Glutamatergic neuron (in vitro differentiated cells): Measurements from ENCODE around the gene USP17L30. TPM values are rescaled to one million over a fixed set of nuclear protein-coding genes. Genes with fewer than 3 reads are reported as not detected.
"Not testable (repeated sequence)": the region's sequence is repeated elsewhere in the genome, so short reads cannot be mapped to it uniquely, and the experiment has no call there.

Experiments
- DNase-seq: peaks from one replicate; pipeline ENCODE4 v3.0.0; 2022
- H3K27ac Mint-ChIP-seq: one replicate; pipeline ENCODE4 v1.8.0; 2020; ENCODE audit warnings: mild to moderate bottlenecking, mixed read lengths, inconsistent platforms; ENCODE audit not compliant: unreplicated experiment
- H3K27me3 Mint-ChIP-seq: one replicate; pipeline ENCODE4 v1.8.0; 2020; ENCODE audit warnings: mild to moderate bottlenecking, moderate library complexity, mixed read lengths, inconsistent platforms; ENCODE audit not compliant: unreplicated experiment
- H3K36me3 Mint-ChIP-seq: one replicate; pipeline ENCODE4 v1.8.0; 2020; ENCODE audit warnings: mild to moderate bottlenecking, mixed read lengths, inconsistent platforms; ENCODE audit not compliant: unreplicated experiment
- H3K4me1 Mint-ChIP-seq: one replicate; pipeline ENCODE4 v1.8.0; 2020; ENCODE audit warnings: mild to moderate bottlenecking, low read depth, mixed read lengths, inconsistent platforms; ENCODE audit not compliant: unreplicated experiment
- H3K4me3 Mint-ChIP-seq: one replicate; pipeline ENCODE4 v1.8.0; 2020; ENCODE audit warnings: mild to moderate bottlenecking, mixed read lengths, inconsistent platforms; ENCODE audit not compliant: unreplicated experiment
- H3K9me3 Mint-ChIP-seq: one replicate; pipeline ENCODE4 v1.8.0; 2020; ENCODE audit warnings: mild to moderate bottlenecking, moderate library complexity, mixed read lengths, inconsistent platforms; ENCODE audit not compliant: unreplicated experiment
- long read RNA-seq: library from polyadenylated mRNA; unstranded; transcript quantifications from one replicate; pipeline ENCODE4 v2.0.0, GENCODE V29; 2020; ENCODE audit not compliant: unreplicated experiment
- total RNA-seq: library from RNA; stranded (reverse); fragmentation: NEBNext Ultra II Directional; extraction: Animal tissue kit (Norgen Biotek cat#: 25700); gene quantifications from one replicate; pipeline ENCODE4 v1.2.1, GENCODE V29; 2021; ENCODE audit not compliant: unreplicated experiment

USP17L30 gene, protein sequence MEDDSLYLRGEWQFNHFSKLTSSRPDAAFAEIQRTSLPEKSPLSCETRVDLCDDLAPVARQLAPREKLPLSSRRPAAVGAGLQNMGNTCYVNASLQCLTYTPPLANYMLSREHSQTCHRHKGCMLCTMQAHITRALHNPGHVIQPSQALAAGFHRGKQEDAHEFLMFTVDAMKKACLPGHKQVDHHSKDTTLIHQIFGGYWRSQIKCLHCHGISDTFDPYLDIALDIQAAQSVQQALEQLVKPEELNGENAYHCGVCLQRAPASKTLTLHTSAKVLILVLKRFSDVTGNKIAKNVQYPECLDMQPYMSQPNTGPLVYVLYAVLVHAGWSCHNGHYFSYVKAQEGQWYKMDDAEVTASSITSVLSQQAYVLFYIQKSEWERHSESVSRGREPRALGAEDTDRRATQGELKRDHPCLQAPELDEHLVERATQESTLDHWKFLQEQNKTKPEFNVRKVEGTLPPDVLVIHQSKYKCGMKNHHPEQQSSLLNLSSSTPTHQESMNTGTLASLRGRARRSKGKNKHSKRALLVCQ
- total RNA-seq = not detected
- long read RNA-seq = 0 reads

DNA sequence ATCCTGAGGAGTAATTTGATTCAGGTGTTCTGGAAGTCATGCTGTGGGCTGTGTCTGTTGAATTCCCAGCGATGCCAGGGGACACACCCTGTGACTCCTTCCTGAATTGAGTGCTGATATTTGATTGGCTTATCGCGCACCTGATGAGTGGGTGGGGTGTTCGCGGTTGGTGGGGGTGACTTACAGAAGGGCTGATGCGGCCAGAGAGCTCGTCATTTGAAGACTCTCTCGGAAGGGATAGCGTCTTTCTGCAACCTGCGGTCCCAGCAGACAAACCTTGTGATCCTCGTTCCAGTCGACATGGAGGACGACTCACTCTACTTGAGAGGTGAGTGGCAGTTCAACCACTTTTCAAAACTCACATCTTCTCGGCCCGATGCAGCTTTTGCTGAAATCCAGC lies at the start of gene USP17L30:
Gene USP17L30 (plus strand): TSS at position 301 of the 400 bp plus-strand sequence. CDS start 0 bp downstream, at position 301.
- H3K27me3 Mint-ChIP-seq, H3K4me1 Mint-ChIP-seq, H3K4me3 Mint-ChIP-seq, H3K9me3 Mint-ChIP-seq, DNase-seq, H3K36me3 Mint-ChIP-seq, H3K27ac Mint-ChIP-seq: not testable (repeated sequence)

GRCh38 chr4:9324191-9324590 lies 38.7 kb upstream of the USP17L30 start:
- not testable (repeated sequence) for H3K4me3 Mint-ChIP-seq, DNase-seq, H3K36me3 Mint-ChIP-seq, H3K27ac Mint-ChIP-seq, H3K9me3 Mint-ChIP-seq, H3K27me3 Mint-ChIP-seq, H3K4me1 Mint-ChIP-seq

- H3K9me3 Mint-ChIP-seq, H3K4me1 Mint-ChIP-seq, H3K27me3 Mint-ChIP-seq, H3K4me3 Mint-ChIP-seq, H3K27ac Mint-ChIP-seq, DNase-seq, H3K36me3 Mint-ChIP-seq: not testable (repeated sequence)
These were observed 38.1 kb upstream of the USP17L30 start, which contains the start of gene USP17L24 for GRCh38 chr4:9324865-9325264. USP17L24 (plus strand) TSS chr4:9325165; CDS start chr4:9325165, 0 bp downstream.

GRCh38 chr4:9329611-9330010 lies 33.3 kb upstream of the USP17L30 start, which contains the start of gene USP17L25:
USP17L25 (plus strand) TSS chr4:9329911; CDS start chr4:9329911, 0 bp downstream.
- H3K4me1 Mint-ChIP-seq, DNase-seq, H3K9me3 Mint-ChIP-seq, H3K36me3 Mint-ChIP-seq, H3K4me3 Mint-ChIP-seq, H3K27me3 Mint-ChIP-seq, H3K27ac Mint-ChIP-seq: not testable (repeated sequence)

DNA sequence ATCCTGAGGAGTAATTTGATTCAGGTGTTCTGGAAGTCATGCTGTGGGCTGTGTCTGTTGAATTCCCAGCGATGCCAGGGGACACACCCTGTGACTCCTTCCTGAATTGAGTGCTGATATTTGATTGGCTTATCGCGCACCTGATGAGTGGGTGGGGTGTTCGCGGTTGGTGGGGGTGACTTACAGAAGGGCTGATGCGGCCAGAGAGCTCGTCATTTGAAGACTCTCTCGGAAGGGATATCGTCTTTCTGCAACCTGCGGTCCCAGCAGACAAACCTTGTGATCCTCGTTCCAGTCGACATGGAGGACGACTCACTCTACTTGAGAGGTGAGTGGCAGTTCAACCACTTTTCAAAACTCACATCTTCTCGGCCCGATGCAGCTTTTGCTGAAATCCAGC lies 28.6 kb upstream of the USP17L30 start, which contains the start of gene USP17L26:
Gene USP17L26 (plus strand): TSS at position 301 of the 400 bp plus-strand sequence. CDS start 0 bp downstream, at position 301.
- not testable (repeated sequence) for H3K27me3 Mint-ChIP-seq, H3K9me3 Mint-ChIP-seq, H3K27ac Mint-ChIP-seq, DNase-seq, H3K4me3 Mint-ChIP-seq, H3K4me1 Mint-ChIP-seq, H3K36me3 Mint-ChIP-seq

- not testable (repeated sequence) for H3K9me3 Mint-ChIP-seq, DNase-seq, H3K4me3 Mint-ChIP-seq, H3K27ac Mint-ChIP-seq, H3K4me1 Mint-ChIP-seq, H3K36me3 Mint-ChIP-seq, H3K27me3 Mint-ChIP-seq
These were observed 23.8 kb upstream of the USP17L30 start, which contains the start of gene USP17L5 for GRCh38 chr4:9339103-9339502. USP17L5 (plus strand) TSS chr4:9339403; CDS start chr4:9339403, 0 bp downstream.

- DNase-seq, H3K4me3 Mint-ChIP-seq: not testable (repeated sequence)
These were observed 19.1 kb upstream of the USP17L30 start, which contains the start of gene USP17L27 for GRCh38 chr4:9343848-9344247. USP17L27 (plus strand) TSS chr4:9344148; CDS start chr4:9344148, 0 bp downstream.

GRCh38 chr4:9348593-9348992 lies 14.3 kb upstream of the USP17L30 start, which contains the start of gene USP17L28:
USP17L28 (plus strand) TSS chr4:9348893; CDS start chr4:9348893, 0 bp downstream.
- not testable (repeated sequence) for H3K27ac Mint-ChIP-seq, H3K4me3 Mint-ChIP-seq, H3K9me3 Mint-ChIP-seq, DNase-seq, H3K4me1 Mint-ChIP-seq, H3K36me3 Mint-ChIP-seq, H3K27me3 Mint-ChIP-seq

More at GRCh38 chr4:9343848-9344247, 19.1 kb upstream of the USP17L30 start, which contains the start of gene USP17L27:
- not testable (repeated sequence) for H3K36me3 Mint-ChIP-seq, H3K4me1 Mint-ChIP-seq, H3K27me3 Mint-ChIP-seq, H3K27ac Mint-ChIP-seq, H3K9me3 Mint-ChIP-seq

GRCh38 chr4:9350866-9351265 lies 12.1 kb upstream of the USP17L30 start:
- H3K27ac Mint-ChIP-seq, H3K4me1 Mint-ChIP-seq, H3K27me3 Mint-ChIP-seq, H3K36me3 Mint-ChIP-seq, DNase-seq, H3K9me3 Mint-ChIP-seq, H3K4me3 Mint-ChIP-seq: not testable (repeated sequence)

GRCh38 chr4:9353338-9353737 lies 9.6 kb upstream of the USP17L30 start, which contains the start of gene USP17L29:
USP17L29 (plus strand) TSS chr4:9353638; CDS start chr4:9353638, 0 bp downstream.
- H3K27ac Mint-ChIP-seq, H3K27me3 Mint-ChIP-seq, H3K4me1 Mint-ChIP-seq, DNase-seq, H3K4me3 Mint-ChIP-seq, H3K36me3 Mint-ChIP-seq, H3K9me3 Mint-ChIP-seq: not testable (repeated sequence)

DNA sequence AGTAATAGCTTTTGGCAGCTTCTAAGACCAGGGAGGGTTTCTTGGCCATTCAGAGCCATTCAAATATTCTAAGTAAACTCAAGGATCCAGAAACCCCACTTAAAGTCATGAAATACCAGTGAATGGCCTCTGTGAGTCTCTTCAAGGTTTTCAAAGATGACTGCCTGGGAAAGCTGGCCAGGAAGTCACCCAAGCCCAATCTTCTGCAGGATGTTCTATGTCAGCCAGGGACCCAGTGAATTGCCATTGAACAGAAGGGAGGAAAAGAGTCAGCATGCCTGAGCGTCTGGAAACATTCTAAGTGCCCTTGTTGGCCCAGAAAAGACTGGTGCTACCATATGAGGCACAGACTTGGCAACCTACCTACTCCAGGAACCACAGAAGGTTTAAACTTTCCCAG lies 17.0 kb downstream of the USP17L30 start:
- H3K36me3 Mint-ChIP-seq, DNase-seq, H3K27ac Mint-ChIP-seq, H3K4me3 Mint-ChIP-seq, H3K4me1 Mint-ChIP-seq, H3K9me3 Mint-ChIP-seq, H3K27me3 Mint-ChIP-seq: not testable (repeated sequence)
